GM19328 (cell line): ENCODE results near the gene ALDH1L1.

Experiments
- ATAC-seq: cut with Tn5 transposase; IDR thresholded peaks from one replicate; pipeline ENCODE4 v1.9.1; 2021; ENCODE audit warnings: mild to moderate bottlenecking, moderate library complexity; ENCODE audit not compliant: unreplicated experiment

Gene ALDH1L1

DNA sequence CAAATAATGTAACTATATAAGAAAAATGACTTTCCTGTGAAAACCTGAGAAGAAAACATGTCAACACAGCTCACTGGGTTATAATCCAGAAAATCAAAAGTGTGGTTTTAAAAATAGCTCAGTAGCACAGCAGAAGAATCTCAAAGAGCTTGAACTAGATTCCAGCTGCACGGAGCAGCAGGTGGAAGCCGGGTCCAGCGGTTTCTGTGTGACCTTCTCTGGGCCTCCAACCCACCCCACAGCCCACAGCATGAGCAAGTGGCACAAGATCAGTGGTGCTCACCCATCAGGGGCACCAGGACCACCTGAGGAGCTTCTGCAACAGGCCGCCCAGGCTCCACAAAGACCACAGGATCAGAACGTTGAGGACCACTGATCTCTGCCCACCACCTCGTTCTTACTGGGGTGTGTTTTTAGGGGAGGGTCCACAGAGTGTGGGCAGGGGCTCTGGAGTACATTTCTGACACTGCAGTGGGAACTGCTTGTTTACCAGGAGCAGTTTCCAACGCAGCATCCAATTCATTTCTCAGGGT lies 119.7 kb downstream of the ALDH1L1 start:
- ATAC-seq = no peak

GRCh38 chr3:126058666-126059065 lies 121.7 kb downstream of the ALDH1L1 start:
- ATAC-seq = no peak

DNA sequence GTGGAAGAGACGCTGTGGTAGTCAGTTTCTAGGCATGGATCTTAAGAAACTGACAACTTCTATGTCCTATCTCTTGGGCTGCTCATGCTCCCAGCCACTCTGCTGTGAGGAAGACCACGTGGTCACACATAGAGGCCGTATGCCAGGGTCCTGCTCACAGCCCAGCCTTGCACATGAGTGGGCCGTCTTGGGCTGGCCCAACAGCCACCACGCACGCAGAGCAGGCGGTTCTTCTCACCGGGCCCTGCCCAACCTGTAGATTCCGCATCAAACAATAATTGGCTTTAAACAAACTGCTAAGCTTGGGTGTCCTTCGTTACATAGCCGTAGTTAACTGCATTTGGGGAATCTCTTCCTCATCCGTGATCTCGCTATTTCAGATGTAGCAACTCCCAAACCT lies 122.5 kb downstream of the ALDH1L1 start:
- no peak for ATAC-seq

GRCh38 chr3:126057501-126057819 lies 122.9 kb downstream of the ALDH1L1 start:
- no peak for ATAC-seq

GRCh38 chr3:126056681-126057500 lies 123.5 kb downstream of the ALDH1L1 start:
- no peak for ATAC-seq

DNA sequence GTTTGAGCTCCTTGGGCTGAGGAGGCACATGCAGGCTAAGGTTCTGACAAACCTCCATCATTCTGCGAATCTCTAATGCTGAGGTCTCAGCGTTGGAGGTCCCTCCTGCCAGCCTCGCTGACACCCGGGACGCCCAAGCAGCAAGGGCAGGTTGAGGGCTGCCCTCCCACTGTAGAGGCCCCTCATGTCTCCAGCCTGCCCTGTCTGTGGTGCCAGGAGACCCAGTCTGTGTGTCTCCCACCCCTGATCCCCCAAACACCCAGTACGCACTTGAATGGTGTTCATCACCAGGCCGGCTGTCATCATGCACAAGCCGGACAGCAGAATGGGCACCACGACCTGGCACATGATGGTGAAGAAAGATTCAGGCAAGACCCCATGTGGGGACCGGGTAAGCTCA lies 124.3 kb downstream of the ALDH1L1 start:
- ATAC-seq = no peak

GRCh38 chr3:126054870-126055269 lies 125.5 kb downstream of the ALDH1L1 start:
- ATAC-seq = no peak

DNA sequence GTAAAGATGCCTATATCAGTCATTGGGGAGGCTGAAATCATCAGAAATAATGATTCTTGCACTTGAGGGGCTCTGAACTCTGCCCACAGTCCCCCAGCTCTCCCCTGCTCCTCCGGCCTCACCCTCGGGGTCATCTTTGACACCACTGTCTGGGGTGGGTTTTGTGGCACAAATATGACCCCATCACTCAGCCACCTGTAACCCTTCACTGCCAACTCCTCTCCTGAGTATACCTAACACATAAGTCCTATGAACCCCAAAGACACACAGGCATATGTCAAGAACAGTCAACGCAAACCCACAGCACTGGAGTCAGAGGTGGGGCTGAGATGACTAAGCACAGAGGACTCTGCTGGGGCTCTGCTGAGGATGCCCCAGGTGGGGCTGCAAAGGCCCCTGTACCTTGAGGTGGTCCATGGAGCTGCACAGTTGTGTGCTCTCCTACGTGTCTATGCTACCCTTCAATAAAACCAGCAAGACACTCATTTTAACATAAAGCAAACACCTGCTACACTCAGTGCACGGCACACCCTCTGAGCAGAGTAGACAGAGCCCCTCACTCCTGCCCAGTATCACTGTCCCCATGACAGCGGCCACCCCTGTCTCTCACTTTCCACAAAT lies 126.3 kb downstream of the ALDH1L1 start:
- ATAC-seq = no peak
